NCI-H128 (cell line): ENCODE results near the gene HMGXB3.

Source experiments
- DNase-seq: peaks from one replicate; lab custom pipeline; 2025; ENCODE audit not compliant: unreplicated experiment; lab: John Stamatoyannopoulos, UW

The HMGXB3 gene

DNA sequence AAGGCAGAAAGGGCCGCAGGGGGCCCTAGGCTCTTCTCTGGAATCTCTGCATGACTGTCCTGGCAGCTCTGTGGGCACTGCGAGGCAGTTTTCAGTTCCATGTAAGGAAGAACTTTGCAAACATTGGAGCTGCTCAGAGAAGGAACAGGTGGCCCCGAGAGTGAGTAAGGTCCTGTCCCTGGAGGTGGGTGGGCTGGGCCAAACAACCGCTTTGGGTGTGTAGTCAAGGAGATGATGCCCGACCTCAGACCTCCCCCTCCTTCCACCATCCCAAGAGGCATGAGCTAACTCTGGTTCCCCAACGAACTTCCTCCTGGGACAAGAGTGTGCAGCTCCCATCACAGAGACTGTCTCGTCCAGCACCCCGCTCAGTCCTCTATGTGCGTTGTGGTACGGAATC lies 65.3 kb downstream of the HMGXB3 start:
- no peak for DNase-seq

DNA sequence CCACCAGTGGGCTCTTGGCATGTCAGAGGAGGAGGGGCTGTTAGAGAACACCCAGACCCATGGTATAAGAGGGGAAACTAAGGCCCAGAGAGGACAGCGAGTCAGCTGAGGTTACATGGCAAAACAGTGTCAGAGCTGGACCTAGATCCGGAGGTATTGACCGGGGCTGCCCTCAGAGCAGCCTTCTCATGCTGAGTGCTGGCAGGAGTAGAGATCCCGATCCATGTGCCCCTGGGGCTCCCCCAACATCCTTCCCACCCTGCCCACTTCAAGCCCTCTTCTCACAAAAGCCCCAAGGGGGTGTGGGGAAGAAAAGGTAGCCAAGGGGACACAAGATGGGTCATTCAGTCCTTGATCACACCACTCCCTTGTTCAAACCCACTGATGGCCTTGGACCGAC lies 65.9 kb downstream of the HMGXB3 start:
- DNase-seq: no peak

DNA sequence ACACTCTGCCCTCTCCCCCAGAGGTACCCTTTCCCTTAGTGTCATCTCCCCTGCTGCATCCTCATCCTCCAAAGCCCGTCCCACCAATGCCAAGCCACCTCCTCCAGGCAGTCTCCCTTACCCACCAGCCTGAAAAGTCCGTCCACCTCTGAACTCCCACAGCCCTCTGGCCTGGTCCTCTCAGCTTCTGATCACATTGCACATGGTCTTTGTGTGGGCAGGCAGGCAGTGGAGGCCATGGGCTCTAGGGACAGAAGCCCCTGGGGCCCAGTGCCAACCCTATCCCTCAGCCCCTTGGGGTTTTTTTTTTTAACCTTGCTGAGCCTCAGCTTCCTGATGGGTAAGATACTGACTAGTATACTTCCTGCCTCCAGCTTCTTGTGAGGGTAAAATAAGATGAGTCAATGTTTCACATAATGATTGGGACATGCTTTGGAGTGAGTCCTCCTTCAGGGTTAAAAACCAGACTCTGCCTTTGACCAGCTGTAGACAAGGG lies 66.4 kb downstream of the HMGXB3 start:
- no peak for DNase-seq

DNA sequence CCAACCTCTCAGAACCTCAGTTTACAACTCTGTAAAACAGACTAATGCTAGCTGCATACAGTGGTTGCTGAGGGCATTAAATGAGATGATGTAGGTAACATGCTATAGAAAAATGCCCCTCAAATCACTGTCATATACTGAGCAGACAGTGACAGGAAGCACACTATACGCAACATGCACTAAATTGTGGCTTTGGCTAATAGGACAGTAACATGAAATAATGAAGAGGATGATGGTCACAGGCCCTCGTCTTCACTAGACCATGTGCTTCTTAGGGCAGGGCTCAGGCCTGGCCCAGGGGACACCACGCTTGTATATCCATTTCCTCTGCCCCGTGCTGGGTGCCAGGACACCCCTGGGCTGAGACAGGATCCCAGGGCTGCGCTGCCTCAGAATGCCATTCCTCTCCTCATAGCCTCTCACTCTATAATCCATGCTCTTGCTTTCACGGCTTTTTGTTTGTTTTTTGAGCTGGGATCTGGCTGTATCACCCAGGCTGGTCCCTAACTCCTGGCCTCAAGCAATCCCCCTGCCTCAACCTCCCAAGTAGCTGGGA lies 66.9 kb downstream of the HMGXB3 start:
- DNase-seq: no peak

DNA sequence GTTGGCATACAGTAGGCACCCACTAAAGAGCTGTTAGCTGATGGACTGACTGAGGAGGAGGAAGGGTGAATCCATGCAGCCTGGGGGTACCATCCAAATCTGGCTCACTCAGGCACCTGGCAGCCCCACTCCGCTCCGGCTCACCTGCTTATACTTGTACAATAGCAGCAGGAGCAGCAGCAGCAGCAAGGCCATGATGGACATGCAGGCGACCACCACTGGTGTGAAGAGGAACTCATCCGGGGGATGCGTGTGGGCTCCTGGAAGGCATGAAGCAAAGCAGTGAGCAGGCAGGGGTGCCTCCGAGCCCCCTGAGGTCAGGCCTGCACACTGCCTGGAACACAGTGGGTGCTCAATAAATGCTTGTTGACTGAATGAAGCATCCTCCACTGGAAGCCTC lies 67.5 kb downstream of the HMGXB3 start:
- no peak for DNase-seq

DNA sequence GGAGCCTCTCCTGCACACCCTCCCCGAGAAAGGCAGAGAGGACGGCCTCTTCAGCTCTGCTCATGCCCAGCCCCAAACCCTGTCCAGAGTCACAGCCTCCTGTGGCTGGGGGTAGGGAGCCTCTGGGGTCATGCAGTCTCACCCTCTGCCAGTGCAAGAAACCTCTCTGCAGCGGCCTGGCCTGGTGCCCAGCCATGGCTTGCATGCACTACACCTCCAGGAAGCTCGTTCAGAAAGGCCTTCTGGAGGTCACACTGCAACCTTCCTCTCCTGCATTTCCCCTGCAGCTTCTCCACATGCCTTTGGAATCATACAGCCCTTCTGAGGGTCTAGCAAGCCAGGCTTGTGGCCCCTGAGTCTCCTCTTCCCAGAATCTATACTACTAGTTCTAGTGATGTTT lies 67.9 kb downstream of the HMGXB3 start:
- DNase-seq: no peak

DNA sequence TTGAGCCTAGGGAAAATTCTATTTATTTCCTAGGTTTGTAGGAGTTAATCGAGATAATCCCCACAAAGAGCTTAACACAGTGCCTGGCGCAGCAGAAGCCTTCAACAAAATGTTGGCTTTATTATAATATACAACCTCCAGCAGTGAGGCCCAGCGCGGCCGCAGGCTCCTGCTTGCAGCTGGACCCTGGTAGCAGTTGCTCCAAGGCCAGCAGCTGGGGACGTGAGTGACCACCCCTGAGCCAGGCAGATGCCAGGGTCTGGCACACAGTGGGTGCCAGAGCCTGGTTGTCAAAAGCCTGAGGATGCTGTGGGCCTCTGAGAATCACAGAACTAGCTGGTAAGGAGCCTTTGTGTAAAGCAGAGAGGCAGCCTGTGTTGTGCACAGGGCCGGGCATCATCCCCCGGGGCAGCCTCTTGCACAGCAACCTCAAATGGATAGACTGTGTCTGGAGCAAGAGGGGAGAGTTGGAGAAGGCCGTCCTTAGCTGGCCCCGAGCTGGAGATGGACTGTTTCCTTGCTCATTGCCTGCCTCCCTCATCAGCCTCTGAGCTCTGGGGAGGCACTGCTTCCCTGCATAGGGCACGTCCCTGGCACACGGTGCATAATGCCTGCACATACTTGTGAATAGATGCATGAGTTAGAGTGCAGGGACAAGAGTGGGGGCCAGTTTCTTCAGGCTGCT lies 68.6 kb downstream of the HMGXB3 start:
- no peak for DNase-seq

DNA sequence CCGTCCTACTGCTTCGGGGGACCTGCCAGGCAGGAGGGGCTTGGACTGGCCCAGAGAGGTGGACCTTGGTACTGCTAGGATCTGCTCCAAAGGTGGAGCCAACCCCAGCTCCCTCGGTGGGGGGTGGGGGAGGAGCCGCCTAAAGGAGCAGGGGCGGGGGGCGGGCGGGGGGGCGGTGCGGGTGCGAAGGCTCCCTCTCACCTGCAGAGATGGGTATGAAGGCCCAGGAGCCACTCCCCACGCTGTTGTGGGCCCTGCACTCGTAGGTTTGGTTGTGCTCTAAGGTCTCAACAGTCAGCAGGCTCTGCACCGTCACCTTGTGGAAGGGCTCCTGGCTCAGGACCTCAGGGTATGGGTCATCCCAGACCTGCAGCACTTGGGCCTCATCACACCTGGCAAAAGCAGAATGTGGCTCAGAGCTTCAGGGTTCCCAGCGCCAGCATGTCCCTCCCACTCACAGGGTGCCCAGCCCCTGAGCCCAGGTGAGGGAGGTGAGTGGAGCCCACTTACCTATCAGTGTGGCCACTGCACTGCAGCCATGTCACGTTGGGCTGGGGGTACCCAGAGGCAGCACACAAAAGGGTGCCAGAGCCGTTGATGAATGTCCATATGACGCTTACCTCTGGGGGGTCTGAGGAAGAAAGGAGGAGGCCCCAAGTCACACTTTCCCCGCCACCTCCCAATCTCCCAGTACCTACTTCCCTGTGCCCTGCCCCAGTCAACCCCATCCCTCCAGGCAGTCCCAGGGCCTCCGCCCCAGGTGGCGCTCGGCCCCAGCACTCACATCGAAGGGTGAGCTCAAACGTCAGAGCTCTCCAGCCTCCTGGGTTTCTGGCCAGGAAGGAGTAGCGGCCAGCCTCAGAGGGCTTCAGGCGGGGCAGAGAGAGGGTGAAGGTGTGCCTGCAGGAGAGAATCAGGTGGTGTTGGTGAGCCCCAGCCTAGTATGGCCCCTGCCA lies 69.4 kb downstream of the HMGXB3 start:
- no peak for DNase-seq

DNA sequence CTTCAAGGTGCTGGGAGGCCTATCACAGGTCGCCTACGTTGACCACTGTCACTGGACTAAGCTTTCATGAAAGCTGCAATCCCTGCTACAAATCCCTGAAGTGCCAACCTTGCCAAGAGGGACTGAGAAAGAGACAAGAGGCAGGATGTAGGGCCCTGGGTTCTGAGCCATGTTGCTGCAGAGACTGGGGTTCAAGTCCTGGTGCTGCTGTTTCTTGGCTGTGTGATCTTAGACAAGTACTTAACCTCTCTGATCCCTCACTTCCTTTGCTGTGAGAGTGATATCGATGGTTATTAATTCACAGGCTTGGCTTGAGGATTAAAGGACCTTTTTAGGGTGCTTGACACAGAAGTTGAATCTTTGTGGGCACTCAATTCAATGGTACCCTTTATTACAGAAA lies 70.3 kb downstream of the HMGXB3 start:
- DNase-seq: no peak

DNA sequence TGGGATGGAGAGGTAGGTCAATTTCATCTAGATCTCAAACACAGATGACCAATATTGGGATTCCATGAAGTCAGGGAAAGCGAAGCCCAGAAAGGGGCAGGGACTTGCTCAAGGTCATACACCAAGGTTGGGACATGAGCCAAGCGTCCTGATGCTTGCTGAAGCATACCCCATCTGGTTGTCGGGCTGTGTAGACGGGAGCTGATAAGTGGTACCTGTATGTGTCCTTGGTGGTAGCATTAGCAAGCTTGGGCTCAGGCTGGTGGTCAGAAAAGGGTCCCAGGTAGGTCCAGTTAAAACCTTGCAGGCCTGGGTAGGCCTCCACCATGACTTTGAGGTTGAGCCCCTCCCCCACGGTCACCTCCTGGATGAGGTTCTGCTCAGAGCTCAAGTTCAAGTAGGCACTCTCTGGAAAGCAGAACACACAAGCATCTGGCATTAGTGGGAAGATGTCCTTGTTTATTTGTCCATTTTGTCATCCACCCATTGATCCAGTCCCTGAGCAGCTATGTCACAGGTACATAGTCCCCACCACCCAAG lies 72.6 kb downstream of the HMGXB3 start:
- DNase-seq: no peak

DNA sequence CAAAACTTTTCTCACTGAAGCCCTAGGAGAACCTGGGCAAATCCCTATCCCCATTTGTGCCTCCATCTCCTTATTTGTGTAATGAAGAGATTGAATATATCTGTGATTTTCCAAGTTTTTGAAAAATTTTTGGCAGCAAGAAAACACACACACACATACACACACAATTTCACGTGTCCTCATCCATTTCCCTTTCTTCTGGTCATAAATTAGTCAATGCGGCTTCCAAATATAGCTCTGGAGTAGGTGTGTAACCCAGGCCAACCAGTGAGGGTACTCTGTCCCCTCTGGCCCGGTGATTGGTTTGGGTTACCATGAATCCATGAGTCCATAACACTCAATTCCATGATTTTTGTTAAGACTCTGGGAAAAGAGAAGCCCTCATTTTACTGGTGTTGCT lies 73.1 kb downstream of the HMGXB3 start:
- no peak for DNase-seq

DNA sequence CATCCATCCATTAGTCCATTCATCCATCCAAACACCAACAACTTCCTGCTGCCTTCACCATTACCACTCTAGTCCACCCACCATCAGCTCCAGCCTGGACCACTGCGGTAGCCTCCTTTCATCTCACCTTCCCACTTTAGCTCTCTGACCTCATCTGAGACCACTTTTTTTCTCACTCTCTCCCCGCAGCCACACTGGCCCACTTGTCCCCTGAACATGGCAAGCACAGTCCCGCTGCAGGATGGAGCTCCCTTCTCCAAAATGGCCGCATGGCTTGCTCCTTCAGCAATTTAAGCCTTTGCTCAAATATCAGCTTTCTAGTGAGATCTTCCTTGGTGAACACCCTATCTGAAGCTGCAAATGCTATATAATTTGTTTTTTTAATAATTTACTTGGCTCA lies 74.7 kb downstream of the HMGXB3 start:
- DNase-seq: no peak

DNA sequence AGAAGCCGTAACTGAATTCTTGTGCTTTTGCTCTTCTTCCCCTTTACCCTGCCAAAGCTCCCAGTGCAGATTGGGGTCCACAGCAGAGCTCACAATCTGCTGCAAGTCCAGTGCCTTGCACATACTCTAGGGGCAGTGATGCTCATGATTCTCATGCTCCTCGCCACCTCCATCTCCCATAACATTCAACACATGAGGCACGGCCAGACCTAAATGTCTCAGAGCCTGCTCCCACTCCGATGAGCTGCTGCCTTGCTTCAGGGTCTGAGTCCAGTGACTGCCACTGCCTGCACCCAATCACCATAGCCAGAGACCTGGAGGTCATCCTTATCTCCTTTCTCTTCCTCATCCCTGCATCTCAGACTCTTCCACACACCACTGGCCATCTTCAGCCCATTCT lies 75.3 kb downstream of the HMGXB3 start:
- no peak for DNase-seq

DNA sequence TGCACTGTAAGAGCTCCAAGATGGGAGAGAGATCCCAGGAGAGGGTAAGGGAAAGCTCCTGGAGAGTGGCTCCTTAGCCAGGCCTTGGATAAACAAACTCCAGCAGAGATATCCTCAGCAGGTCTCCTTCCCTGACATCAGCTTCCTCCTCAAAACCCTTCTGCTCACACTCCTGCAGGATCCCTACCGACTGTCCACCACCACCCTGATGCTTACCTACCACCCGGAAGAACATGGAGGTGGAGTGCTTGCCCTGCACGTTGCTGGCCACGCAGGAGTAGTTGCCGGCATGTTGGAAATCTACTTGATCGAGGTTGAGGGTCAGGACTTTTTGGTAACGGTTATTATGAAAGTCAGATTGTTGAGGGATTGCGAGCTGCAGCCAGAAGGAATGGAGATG lies 76.5 kb downstream of the HMGXB3 start:
- DNase-seq: no peak

DNA sequence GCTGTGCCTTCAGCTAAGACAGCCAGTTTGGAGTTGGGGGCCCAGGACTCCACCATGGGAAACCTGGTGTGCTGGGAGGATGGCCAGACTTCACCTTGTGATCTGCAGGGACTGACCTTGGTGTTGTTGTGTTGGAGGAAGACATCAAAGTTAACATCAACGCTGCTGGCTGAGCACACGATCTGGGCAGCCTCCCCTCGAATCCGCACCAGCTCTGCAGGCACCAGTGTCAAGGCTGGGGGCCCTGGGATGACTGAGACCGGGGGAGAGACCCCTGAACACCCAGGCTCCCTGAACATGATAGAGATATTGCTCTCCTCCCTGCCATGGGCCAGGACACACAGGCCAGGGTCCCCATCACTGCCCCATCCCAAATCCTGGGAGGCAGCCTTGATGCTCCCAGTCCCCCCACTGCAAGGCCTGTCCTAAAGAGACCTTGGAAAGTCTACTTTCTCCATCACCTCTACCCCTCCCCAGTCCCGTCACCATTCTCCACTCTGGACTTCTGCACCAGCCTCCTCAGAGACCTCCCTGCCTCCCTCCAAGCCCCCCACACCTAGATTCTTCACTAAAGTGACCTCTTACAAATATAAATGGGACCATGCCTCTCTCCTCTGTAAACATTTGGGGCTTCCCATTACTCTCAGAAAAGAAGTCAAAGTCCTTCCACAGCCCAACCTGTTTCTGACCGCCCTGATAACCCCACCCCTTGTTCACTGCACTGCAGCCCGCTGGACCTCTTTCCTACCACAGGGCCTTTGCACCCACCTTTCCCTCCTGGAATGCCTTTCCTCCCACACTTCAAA lies 77.7 kb downstream of the HMGXB3 start:
- DNase-seq: no peak

DNA sequence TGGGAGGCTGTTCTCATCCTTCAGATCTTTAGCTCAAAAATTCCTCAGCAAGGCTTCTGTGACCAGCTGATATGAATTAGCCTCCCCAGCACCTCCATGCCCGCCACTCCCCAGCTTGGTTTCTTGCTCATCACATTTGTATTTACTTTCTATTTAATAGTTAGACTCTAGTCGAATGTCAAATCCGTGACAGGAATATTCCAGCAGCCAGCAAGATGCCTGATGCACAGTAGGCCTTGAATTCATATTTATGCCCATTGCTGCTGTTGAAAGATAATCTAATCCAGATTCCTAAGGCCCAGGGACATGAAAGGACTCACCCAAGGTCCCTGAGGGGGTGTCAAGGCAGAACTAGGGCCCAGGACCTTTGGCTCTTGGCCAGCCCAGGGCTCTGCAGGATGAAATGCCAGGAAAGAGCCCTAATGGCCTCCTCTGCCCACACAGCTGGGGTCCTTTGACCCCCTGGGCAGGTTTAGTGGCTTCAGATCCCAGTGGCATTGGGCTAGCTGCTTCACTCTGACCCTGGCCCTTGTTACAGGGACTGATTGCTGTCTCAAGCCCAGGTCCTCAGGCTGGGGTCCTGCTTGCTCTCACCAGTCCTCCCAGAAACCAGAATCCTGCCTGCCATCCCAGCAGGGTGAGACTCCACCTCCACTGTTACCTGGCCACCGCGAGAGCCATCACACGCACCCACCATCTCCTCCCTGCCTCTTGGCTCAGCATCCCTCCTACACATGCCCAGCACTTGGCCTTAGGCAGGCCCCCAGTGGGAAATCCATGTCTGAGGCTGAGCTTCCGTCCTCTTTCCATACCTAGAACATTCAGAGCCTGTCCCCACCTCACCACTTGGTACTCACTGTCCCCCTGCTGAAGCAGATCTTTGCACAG lies 78.5 kb downstream of the HMGXB3 start:
- DNase-seq: no peak

DNA sequence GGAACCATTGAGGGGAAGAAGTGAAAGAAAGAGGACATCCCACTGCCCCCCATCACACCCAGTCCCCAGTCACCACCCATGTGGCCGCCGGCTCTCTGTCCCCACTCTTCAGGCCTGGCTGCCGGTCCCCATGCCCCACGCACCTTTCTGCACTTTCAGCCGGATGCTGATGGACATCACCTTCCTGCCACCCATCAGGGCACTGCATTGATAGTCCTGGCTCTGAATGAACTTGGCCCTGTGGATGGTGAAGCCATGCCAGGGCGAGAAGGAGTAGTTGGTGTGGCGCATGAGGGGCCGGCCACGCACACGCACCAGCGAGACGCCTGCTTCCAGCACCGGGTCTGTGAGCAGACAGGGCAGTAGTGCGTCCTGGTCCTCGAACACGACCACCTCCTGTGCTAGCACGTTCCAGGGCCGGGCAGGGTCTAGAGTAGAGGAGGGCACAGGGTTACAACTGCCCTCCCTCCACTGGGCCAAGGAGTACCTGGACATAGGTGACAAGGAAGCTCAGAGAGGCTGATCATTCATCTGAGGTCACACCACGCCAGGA lies 79.4 kb downstream of the HMGXB3 start:
- no peak for DNase-seq

DNA sequence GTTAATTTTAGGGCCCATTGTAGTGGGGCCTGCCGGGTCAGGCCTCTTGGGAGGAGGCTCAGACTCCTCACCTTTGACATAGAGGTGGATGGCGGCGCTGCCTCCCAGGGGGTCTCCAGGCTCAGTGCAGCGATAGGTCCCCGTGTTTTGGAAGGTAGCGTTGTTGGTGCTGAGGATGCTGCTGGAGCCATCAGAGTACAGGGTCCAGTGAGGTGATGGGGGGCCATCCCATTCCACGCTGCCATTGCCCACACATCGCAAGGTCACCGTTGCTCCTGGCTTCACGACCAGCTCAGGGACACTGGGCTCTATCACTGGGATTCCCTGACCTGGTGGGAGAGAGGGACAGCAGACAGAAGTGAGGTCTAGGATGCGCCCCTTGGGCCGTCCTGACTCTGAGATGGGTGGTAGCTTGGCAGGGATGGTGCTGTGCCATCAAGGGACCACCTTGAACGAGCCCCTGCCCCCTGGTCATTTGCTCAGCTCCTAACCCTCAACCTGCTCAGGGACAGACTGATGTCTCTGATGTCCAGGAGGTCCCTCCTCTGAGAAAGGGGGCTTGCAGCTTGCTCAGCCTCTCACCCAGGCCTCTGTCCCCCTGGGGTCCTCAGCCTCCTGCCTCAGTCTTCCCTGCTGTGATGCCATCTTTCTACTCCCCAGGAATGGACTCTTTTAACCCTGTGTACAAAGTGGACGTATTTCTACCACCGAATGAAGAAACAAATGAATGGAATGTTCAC lies 80.3 kb downstream of the HMGXB3 start:
- no peak for DNase-seq
